ENCODE results near the gene TMEM247. TPM values are rescaled to one million over a fixed set of nuclear protein-coding genes. Genes with fewer than 3 reads are reported as not detected.

Gene TMEM247
- total RNA-seq, 4 donors from 2014 or later: not detected

- Histone ChIP-seq H3K36me3 (no peaks in the 10 kb centered on the region), H3K9me3 (no peaks in the 10 kb centered on the region), H3K27ac (no peak overlapping the region), H3K4me3 (no peak overlapping the region), H3K27me3 (no peaks in the 10 kb centered on the region), H3K4me1 (no peaks in the 10 kb centered on the region)
- TF ChIP-seq POLR2A (IDR thresholded peaks at IDR 0.05): no peak
- no peak for TF ChIP-seq CTCF (IDR thresholded peaks at IDR 0.05)
- no peak for DNase-seq
Observed at GRCh38 chr2:46448111-46448510, 31.3 kb upstream of the TMEM247 start.

GRCh38 chr2:46448641-46449040 is 30.7 kb upstream of the TMEM247 start:
- Histone ChIP-seq H3K4me3 (no peak overlapping the region), H3K36me3 (no peaks in the 10 kb centered on the region), H3K27me3 (no peaks in the 10 kb centered on the region), H3K27ac (no peak overlapping the region), H3K9me3 (no peaks in the 10 kb centered on the region), H3K4me1 (no peaks in the 10 kb centered on the region)
- no peak for TF ChIP-seq CTCF (IDR thresholded peaks at IDR 0.05)
- TF ChIP-seq POLR2A (IDR thresholded peaks at IDR 0.05): no peak
- DNase-seq: no peak

- H3K4me1 ChIP-seq: no peaks in the 10 kb centered on the region
- no peak for DNase-seq
- no peaks in the 10 kb centered on the region for H3K27me3 ChIP-seq
- no peaks in the 10 kb centered on the region for H3K9me3 ChIP-seq
- no peaks in the 10 kb centered on the region for H3K36me3 ChIP-seq
- no peak overlapping the region for H3K27ac ChIP-seq
- TF ChIP-seq POLR2A (IDR thresholded peaks at IDR 0.05) (no peak), CTCF (IDR thresholded peaks at IDR 0.05) (no peak)
- H3K4me3 ChIP-seq: no peak overlapping the region
Observed at GRCh38 chr2:46449700-46450099, 29.7 kb upstream of the TMEM247 start.

GRCh38 chr2:46451131-46451711 is 28.1 kb upstream of the TMEM247 start:
- no peaks in the 10 kb centered on the region for H3K27me3 ChIP-seq
- H3K4me3 ChIP-seq: no peak overlapping the region
- TF ChIP-seq CTCF (IDR thresholded peaks at IDR 0.05) (no peak), POLR2A (IDR thresholded peaks at IDR 0.05) (no peak)
- no peak overlapping the region for H3K27ac ChIP-seq
- H3K4me1 ChIP-seq: no peaks in the 10 kb centered on the region
- H3K9me3 ChIP-seq: no peaks in the 10 kb centered on the region
- DNase-seq: no peak
- H3K36me3 ChIP-seq: no peaks in the 10 kb centered on the region

- Histone ChIP-seq H3K4me3 (no peak overlapping the region), H3K27ac (no peak overlapping the region), H3K4me1 (peaks cover 0 to 14% (median 0%) of the 10 kb centered on the region in 4 donors), H3K9me3 (no peaks in the 10 kb centered on the region), H3K36me3 (no peaks in the 10 kb centered on the region), H3K27me3 (no peaks in the 10 kb centered on the region)
- no peak for TF ChIP-seq CTCF (IDR thresholded peaks at IDR 0.05)
- no peak for TF ChIP-seq POLR2A (IDR thresholded peaks at IDR 0.05)
- no peak for DNase-seq
Observed at GRCh38 chr2:46456789-46457188, 22.6 kb upstream of the TMEM247 start.

All from Peyer's patch (tissue), 4 donors.